ENCODE results near the gene A3GALT2.

Gene A3GALT2

DNA sequence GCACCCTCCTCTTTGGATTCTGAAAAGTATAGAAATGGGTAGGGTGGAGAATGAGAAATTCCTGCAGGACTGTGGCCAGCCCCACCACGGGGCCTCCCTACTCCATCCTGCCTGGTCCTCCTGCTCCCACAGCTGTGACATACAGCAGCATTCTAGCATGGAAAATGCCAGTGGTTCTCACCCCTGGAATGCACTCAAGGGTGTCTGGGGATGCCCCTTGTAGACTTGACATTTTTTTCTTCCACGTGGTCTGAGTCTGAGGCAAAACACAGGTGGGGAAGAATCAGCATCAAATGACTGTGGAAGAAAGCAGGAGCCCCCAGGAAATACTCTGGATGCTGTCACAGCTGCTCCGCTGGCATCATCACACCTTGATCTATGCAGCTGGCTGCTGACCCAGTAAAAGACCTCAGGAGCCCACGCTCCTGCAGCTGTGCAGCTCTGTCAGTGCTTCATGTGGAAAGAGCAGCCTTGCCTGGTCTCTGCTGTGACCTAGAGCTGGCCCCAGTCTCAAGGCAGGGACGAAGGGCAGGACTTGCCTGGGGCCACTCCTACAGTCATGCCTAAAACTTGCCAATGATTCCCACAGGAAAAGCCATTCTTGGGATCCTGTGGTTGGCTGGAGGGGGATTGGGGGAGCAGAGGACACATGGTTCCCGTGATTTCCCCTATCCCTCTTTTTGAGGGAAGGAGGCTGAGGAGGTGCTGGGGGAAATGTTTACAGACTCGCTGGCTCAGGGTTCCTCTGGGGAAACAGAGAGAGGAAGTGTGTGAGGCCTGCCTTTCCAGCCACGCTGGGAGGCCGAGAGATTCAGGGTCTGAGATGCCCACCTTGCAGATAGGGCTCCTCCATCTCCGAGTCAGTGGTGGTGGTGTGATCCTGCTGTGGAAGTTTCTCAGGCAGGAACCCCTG is 10.8 kb upstream of the A3GALT2 start:
- DNase-seq, result no peak

DNA sequence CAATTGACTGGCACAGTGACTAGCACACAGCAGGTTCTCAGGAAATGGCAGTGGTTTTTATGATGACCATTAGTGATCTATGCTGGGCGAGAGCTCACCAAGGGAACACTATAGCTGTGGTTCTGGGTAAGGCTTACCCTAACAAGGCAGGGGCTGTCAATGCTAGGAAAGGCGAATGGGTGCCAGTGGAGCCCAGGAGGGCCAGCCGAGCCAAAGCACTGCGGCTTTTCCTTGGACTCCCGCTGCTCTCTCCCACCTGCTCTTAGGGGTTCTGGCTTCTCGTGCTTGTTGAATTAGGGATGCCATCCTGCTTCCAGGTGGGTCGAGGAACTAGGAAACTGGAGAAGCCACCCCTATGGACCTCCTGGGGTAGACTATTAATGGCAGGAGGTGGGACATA is 10.0 kb upstream of the A3GALT2 start:
- no peak for DNase-seq

DNA sequence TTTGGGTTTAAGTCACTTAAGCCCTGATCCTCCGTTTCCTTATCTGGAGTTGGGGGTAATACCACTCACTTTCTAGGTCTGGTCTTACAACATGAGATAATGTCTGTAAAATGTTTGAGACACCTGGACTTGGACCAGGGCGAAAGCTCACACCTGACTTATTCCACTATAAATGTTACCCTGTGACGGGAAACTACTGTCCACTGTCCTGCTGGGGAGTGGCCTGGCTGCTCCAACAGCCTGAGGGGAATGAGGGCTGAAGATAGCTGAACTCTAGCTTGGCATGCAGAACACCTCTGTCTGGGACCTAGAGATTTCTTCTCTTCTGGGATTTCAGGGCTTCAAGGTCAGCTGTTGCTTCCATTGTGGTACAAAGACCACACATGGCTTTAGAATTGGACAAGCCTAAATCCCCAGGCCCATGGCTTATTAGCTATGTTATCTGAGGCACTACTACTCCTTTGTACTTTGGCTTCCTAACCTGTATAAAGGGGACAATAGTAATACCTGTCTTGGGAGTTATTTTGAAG is 9.5 kb upstream of the A3GALT2 start:
- no peak for DNase-seq

DNA sequence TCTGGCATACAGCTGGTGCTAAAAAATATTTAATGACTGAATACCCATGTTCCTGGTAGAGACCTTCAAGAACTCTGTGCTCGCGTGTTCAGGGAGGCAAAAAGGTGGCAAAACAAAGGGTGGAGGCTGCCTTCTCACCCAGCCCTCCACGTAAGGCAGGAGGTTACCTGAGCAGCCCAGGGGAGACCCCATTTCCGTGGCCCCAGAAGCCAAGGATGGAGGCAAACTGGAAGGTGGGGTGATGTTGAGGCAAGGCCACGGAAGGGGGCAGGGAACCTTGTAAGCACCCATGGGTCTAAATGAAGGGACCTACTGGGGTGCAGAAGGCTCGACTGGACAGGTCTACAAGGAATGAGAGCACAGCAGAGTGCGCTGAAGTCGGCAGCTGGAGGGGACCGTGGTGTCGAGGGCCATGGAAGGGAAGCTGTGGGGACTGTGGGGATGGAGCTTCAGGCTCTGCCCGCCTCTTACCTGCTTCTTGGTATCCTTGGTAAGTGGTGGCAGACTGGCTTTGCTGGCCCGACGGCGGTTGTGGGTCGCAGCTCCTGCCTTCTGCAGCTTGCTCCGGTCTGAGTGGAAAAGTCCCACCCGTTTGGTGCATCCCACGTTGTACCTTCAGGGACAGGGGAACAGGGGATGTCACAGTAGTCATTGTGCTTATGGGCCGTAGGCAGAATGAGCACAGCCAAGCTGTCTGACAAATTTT is 8.9 kb upstream of the A3GALT2 start:
- no peak for DNase-seq

- no peak for DNase-seq
Observed at GRCh38 chr1:33328817-33329216, 7.9 kb upstream of the A3GALT2 start.

DNA sequence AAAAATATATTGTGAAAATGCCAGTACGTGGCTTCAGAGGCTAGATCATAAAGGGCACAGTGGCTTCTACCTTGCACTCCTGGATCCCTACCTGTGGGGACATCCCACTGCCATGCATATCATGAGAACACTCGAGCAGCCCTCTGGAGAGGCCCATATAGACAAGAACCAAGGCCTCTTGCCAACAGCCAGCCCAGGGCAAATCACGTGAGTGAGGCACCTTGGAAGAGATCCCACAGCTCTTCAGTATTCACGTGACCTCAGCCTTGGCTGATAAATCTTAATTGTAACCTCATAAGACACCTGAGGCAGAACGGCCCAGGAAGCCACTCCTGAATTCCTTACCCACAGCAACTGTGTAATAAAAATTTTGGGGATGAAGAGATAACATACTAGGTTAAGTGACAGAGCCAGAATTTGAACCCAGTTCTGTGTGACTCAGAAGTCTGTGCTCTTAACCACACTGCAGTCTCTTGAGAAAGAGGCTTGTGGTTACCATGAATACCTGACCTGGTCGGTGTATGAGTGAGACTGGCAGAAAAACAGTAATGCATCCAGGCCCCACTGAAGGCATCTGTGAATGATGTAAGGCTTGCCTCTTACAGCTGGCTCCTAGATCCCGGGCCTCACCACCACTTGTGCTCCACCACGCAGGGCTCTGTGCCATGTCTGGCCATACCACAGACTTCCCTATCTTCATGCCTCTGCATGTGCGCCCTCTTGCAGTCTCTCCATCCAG is 6.9 kb upstream of the A3GALT2 start:
- no peak for DNase-seq

DNA sequence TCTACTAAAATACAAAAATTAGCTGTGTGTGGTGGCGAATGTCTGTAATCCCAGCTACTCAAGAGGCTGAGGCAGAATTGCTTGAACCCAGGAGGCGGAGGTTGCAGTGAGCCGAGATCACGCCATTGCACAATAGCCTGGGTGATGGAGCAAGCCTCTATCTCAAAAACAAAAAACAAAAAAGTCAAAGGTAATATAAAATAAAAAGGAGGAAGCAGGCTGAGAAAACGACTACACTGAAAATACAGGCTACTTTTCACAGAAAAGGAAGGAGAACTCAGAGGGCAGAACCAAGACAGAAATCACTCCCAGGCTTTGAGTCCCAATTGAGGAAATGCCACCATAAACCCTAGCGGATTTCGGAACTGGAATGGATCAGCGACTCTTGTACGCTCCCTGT is 5.9 kb upstream of the A3GALT2 start:
- no peak for DNase-seq

DNA sequence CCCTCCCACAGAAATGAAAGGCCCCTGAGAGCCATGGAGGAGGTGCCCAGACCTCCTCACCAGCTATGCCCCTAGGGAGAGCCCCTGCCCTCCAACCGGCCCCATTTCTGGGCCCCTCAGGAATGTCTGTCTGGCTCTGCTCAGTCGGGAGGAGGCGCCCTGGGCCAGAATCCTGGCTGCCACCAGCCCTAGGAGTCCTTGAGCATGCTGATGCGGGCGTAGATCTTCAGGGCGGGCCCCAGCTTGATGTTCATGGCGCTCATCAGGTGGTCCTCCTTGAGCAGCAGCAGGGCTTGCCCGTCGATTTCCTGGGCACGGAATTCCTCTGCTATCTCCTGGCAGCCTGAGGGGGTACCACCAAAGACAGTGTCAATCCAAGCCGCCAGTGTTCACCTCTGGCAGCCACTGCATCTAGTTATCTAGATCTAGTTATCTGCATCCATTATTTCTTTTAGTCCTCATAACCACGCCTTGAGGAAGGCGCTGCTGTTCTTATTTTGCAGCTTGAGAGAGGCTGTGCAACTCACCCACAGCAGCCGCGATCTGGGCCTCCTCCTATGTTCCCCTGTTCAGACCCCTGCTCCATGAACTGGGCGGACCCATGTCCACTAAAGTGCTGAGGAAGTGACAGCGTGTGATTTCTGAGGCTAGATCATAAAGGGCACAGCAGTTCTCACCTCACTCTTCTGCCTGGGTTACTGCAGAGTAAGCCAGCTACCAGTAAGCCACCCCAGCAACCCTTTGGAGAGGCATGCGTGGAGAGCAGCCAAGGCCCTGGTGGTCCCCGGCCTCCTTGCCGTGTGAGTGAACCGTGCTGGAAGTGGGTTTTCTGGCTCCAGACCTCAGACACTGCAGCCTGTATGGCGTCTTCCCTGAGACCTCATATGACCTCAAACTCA is 4.0 kb upstream of the A3GALT2 start:
- DNase-seq, result no peak

- no peak for DNase-seq
Observed at GRCh38 chr1:33323663-33324477, 3.0 kb upstream of the A3GALT2 start.

GRCh38 chr1:33322870-33323585 is 2.1 kb upstream of the A3GALT2 start:
- no peak for DNase-seq

DNA sequence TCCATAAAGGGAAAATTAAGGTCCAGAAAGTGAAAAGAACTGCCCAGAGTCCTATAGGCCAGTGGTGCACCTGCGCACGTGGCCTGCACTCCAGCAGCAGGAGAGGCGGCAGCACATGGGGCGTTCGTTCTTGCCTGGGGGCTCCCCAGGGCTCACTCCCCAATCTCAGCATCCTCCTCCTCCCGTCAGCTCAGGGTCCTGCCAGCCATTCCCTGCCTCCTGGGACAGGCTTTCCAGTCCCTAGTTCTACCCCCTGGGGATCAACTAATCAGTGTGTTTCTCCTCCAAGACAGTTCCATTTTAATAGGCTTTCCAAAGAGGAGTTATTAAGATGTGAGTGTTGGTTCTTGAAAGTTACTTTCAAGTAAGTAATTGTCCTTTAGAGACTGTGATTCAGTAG is 1.2 kb upstream of the A3GALT2 start:
- DNase-seq, result no peak

DNA sequence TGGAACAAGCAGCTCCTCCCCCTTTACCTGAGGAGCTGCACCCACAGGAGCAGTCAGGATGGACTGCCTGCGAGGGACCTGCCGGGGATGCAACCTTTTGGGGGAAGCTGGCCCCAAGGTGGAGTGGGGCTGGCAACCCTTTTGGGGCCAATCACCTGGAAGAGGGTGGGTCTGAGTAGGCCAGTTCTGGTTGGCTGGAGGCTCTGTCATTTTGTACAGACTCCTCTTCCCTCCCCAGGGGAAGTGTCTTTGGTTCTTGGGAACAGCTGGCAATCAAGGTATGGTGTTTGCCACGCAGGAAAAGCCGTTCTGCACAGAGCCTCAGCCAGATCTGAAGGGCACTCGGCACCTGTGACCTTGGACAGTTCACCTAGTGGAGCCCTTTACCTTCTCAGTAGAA is 280 bp upstream of the A3GALT2 start:
- DNase-seq, result no peak

DNA sequence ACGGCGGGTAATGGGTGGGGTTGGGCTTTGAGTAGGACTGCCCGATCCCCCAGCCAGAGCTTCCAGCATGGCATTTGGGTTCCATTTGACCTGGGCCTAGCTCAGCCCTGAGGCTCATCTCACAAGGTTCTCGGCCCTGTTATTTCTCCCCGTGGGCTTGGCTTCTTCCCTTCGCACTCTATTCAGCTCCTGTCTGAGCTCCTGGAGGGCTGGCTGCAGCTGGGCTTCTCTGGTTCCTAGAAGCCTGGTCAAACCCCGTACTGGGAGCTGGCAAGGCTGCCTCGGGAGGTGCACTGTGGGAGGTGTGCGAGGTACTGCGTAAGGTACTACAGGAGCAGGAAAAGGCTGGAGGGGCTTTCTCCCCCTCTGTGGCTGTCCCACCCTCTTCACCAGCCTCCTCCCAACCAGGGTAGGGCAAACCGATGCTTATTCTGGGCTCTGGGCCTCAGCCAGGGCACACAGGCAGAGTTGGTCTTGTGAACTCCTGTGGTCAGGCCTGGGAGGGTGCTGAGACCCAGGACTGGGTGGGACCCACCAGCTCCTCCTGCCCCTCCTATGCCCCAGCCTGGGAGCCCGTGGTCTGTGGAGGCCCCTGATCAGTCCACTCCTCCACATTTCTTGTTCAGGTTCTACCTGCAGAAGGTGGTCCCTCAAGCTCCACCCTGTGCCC is 814 bp downstream of the A3GALT2 start:
- DNase-seq, result no peak

DNA sequence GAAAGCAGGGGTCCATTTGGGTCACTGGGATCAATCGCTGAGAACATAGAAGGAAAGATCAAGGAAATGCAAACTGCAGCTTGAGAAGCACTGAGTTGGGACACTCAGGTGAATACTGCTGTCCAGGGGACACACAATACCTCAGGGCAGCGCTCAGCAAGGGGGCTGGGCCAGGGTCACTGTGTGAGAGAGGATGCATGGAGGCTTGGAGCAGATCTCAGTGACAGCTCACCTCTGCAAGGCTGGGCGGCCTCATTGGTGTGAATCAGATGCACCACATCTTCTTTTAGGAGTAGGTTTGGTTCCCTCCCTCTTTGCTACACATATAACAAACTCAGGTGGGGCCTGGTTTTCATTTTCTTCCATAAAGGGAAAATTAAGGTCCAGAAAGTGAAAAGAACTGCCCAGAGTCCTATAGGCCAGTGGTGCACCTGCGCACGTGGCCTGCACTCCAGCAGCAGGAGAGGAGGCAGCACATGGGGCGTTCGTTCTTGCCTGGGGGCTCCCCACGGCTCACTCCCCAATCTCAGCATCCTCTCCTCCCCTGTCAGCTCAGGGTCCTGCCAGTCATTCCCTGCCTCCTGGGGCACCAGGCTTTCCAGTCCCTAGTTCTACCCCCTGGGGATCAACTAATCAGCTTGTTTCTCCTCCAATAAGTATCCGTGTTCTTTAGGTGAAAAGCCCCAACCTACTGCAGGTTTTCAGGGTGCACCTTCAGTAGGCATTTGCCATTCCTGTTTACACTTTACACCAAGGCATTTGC is 1.5 kb downstream of the A3GALT2 start:
- DNase-seq, result no peak

- DNase-seq, result no peak
Observed at GRCh38 chr1:33317946-33318345, 3.0 kb downstream of the A3GALT2 start.

GRCh38 chr1:33317354-33317753 is 3.5 kb downstream of the A3GALT2 start:
- no peak for DNase-seq

GRCh38 chr1:33316601-33317000 is 4.3 kb downstream of the A3GALT2 start:
- no peak for DNase-seq

- DNase-seq, result no peak
Observed at GRCh38 chr1:33314416-33314815, 6.5 kb downstream of the A3GALT2 start.

GRCh38 chr1:33312413-33312749 is 8.5 kb downstream of the A3GALT2 start:
- DNase-seq, result no peak

Measured in activated T-cell treated with anti-CD3 and anti-CD28 coated beads for 4 hours (primary cell).